Measurements from ENCODE around the gene DNAH2.

DNA sequence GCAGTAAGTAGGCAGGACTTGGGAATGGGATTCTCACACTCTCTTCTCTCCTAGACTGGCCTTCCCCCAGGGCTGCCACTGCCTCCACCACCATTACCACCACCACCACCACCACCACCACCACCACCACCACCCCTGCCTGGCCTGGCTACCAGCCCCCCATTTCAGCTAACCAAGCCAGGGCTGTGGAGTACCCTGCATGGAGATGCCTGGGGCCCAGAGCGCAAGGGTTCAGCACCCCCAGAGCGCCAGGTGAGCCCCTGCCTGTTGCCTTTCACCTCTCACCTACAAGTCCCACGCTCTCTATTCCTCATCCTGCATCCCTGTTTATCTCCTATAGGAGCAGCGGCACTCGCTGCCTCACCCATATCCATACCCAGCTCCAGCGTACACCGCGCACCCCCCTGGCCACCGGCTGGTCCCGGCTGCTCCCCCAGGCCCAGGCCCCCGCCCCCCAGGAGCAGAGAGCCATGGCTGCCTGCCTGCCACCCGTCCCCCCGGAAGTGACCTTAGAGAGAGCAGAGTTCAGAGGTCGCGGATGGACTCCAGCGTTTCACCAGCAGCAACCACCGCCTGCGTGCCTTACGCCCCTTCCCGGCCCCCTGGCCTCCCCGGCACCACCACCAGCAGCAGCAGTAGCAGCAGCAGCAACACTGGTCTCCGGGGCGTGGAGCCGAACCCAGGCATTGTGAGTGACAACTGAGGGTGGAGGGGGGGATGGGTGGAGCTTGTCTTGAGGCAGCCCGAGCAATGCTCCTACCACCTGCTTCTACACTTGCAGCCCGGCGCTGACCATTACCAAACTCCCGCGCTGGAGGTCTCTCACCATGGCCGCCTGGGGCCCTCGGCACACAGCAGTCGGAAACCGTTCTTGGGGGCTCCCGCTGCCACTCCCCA lies 129.5 kb downstream of the DNAH2 start:
- TF ChIP-seq, protein P1, sequence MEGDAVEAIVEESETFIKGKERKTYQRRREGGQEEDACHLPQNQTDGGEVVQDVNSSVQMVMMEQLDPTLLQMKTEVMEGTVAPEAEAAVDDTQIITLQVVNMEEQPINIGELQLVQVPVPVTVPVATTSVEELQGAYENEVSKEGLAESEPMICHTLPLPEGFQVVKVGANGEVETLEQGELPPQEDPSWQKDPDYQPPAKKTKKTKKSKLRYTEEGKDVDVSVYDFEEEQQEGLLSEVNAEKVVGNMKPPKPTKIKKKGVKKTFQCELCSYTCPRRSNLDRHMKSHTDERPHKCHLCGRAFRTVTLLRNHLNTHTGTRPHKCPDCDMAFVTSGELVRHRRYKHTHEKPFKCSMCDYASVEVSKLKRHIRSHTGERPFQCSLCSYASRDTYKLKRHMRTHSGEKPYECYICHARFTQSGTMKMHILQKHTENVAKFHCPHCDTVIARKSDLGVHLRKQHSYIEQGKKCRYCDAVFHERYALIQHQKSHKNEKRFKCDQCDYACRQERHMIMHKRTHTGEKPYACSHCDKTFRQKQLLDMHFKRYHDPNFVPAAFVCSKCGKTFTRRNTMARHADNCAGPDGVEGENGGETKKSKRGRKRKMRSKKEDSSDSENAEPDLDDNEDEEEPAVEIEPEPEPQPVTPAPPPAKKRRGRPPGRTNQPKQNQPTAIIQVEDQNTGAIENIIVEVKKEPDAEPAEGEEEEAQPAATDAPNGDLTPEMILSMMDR (IDR thresholded peaks at IDR 0.05) = no peak
- no peak for TF ChIP-seq POLR2A (IDR thresholded peaks at IDR 0.05)

Data from testis (tissue), 2 donors.